ENCODE results near the gene GK. TPM values are rescaled to one million over a fixed set of nuclear protein-coding genes. Genes with fewer than 3 reads are reported as not detected.

GK gene
- polyA plus RNA-seq, 1 experiment = 5.6 TPM

GRCh38 chrX:30654989-30655607 is 1.9 kb downstream of the GK start:
- DNase-seq (ENCODE audit: low read depth) = no peak
- ChIA-PET CTCF (interaction anchor here (1.2 kb wide), 1 partner anchor 84 kb away, joined by 3 read pairs; no protein-coding TSS in a partner anchor), POLR2A (no interaction called here)
- Histone ChIP-seq H3K4me3 (ENCODE audit: low read depth, low read length) (no peak overlapping the region), H3K36me3 (ENCODE audit: control insufficient read depth, insufficient read depth, low read length) (no peaks in the 10 kb centered on the region), H3K27me3 (ENCODE audit: control insufficient read depth, insufficient read depth, low read length) (no peaks in the 10 kb centered on the region)
- TF ChIP-seq, protein P1, sequence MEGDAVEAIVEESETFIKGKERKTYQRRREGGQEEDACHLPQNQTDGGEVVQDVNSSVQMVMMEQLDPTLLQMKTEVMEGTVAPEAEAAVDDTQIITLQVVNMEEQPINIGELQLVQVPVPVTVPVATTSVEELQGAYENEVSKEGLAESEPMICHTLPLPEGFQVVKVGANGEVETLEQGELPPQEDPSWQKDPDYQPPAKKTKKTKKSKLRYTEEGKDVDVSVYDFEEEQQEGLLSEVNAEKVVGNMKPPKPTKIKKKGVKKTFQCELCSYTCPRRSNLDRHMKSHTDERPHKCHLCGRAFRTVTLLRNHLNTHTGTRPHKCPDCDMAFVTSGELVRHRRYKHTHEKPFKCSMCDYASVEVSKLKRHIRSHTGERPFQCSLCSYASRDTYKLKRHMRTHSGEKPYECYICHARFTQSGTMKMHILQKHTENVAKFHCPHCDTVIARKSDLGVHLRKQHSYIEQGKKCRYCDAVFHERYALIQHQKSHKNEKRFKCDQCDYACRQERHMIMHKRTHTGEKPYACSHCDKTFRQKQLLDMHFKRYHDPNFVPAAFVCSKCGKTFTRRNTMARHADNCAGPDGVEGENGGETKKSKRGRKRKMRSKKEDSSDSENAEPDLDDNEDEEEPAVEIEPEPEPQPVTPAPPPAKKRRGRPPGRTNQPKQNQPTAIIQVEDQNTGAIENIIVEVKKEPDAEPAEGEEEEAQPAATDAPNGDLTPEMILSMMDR (IDR thresholded peaks at IDR 0.05; ENCODE audit: insufficient read depth, low read depth, low read length) = no peak

GRCh38 chrX:30655991-30656390 is 2.8 kb downstream of the GK start:
- TF ChIP-seq, protein P1 (IDR thresholded peaks at IDR 0.05; ENCODE audit: insufficient read depth, low read depth, low read length) = no peak
- H3K36me3 ChIP-seq (ENCODE audit: control insufficient read depth, insufficient read depth, low read length) = no peaks in the 10 kb centered on the region
- H3K4me3 ChIP-seq (ENCODE audit: low read depth, low read length) = no peak overlapping the region
- H3K27me3 ChIP-seq (ENCODE audit: control insufficient read depth, insufficient read depth, low read length) = no peaks in the 10 kb centered on the region
- ChIA-PET POLR2A (no interaction called here), CTCF (no interaction called here)
- DNase-seq (ENCODE audit: low read depth) = no peak

DNA sequence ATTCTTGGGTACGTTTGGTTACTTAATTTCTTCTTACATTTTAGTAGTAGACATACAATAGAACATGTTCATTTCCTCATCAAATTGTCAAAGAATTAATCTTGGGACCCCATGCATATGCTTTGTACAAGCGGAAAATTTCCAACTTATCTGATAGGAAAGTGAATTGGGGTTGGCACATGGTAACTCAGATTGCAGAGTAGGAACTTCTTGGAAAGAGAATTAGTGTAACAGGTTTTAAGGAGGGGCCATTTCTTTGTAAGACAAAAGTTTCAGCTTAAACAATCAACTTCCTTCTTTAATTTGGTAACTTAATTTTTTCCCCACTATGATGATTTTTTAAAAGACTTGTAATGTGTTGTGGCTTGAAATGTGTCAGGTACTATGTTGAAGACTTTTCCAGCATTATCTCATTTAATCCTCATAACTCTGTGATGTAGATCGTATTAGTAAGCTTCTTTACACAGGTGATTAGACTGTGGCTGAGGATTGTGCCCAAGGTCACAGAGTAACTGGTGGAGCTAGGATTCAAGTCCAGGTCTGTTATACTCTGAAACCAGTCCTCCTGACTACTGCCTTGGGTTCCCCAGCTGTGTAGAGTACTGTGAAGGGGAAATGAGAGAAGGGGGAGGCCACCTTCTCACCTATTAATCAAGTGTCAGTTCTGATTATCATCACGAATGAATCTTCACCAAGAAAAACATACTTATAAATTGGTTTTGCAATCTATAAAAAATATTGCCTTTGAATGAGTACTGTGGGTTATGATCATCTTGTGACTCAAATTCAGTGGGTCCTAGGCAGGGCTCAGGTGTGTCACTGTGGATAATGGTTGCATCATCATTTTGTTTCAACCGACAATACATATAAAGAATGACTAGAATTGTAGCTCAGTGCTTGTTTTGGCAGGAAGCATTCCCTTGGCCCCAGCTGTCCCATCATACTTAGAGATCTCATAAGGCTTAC is 4.3 kb downstream of the GK start:
- no peaks in the 10 kb centered on the region for H3K36me3 ChIP-seq (ENCODE audit: control insufficient read depth, insufficient read depth, low read length)
- CTCF ChIA-PET = no interaction called here
- DNase-seq (ENCODE audit: low read depth) = no peak

GRCh38 chrX:30659421-30659820 is 6.2 kb downstream of the GK start:
- CTCF ChIA-PET = no interaction called here
- Histone ChIP-seq H3K27me3 (ENCODE audit: control insufficient read depth, insufficient read depth, low read length) (no peaks in the 10 kb centered on the region), H3K36me3 (ENCODE audit: control insufficient read depth, insufficient read depth, low read length) (no peaks in the 10 kb centered on the region), H3K4me3 (ENCODE audit: low read depth, low read length) (no peak overlapping the region)
- POLR2A ChIA-PET = no interaction called here
- DNase-seq (ENCODE audit: low read depth) = peak; percentile 62
- TF ChIP-seq, protein P1 (IDR thresholded peaks at IDR 0.05; ENCODE audit: insufficient read depth, low read depth, low read length) = no peak

More for the DNA sequence above, 4.3 kb downstream of the GK start:
- no peak overlapping the region for H3K4me3 ChIP-seq (ENCODE audit: low read depth, low read length)
- TF ChIP-seq, protein P1 (IDR thresholded peaks at IDR 0.05; ENCODE audit: insufficient read depth, low read depth, low read length) = no peak
- no peaks in the 10 kb centered on the region for H3K27me3 ChIP-seq (ENCODE audit: control insufficient read depth, insufficient read depth, low read length)
- POLR2A ChIA-PET = no interaction called here

- H3K36me3 ChIP-seq (ENCODE audit: control insufficient read depth, insufficient read depth, low read length) = no peaks in the 10 kb centered on the region
- no peak for DNase-seq (ENCODE audit: low read depth)
- no peaks in the 10 kb centered on the region for H3K27me3 ChIP-seq (ENCODE audit: control insufficient read depth, insufficient read depth, low read length)
- ChIA-PET POLR2A (no interaction called here), CTCF (no interaction called here)
- TF ChIP-seq, protein P1 (IDR thresholded peaks at IDR 0.05; ENCODE audit: insufficient read depth, low read depth, low read length) = no peak
- H3K4me3 ChIP-seq (ENCODE audit: low read depth, low read length) = no peak overlapping the region
Observed at GRCh38 chrX:30661228-30661627, 8.0 kb downstream of the GK start.

Measured in BJ (cell line).